Inflammatory macrophage (primary cell): ENCODE measurements around the gene MOBP.
"Not testable (repeated sequence)": the region's sequence is repeated elsewhere in the genome, so short reads cannot be mapped to it uniquely, and the experiment has no call there.

Source experiments
- DNase-seq, 2 donors: peaks; one replicate each; pipeline ENCODE4 v3.0.0-alpha.2; 2020 to 2022

Gene MOBP

GRCh38 chr3:39453134-39453533, 14.3 kb upstream of the MOBP start:
- DNase-seq = no peak

GRCh38 chr3:39453872-39454271, 13.6 kb upstream of the MOBP start:
- not testable (repeated sequence) for DNase-seq

GRCh38 chr3:39454591-39455217, 12.8 kb upstream of the MOBP start:
- DNase-seq = no peak

- no peak for DNase-seq
Observed at GRCh38 chr3:39456159-39456558, 11.3 kb upstream of the MOBP start.

- DNase-seq = no peak
Observed at GRCh38 chr3:39457361-39457760, 10.1 kb upstream of the MOBP start.

- DNase-seq = not testable (repeated sequence)
Observed at GRCh38 chr3:39458579-39458978, 8.9 kb upstream of the MOBP start.

GRCh38 chr3:39460677-39461076, 6.8 kb upstream of the MOBP start:
- no peak for DNase-seq

GRCh38 chr3:39463269-39463668, 4.2 kb upstream of the MOBP start:
- DNase-seq = no peak

GRCh38 chr3:39466988-39467387, 492 bp upstream of the MOBP start:
- no peak for DNase-seq

GRCh38 chr3:39468108-39468436, 592 bp downstream of the MOBP start:
- DNase-seq = no peak

- DNase-seq = no peak
Observed at GRCh38 chr3:39469258-39469657, 1.8 kb downstream of the MOBP start.

GRCh38 chr3:39469945-39470344, 2.5 kb downstream of the MOBP start:
- no peak for DNase-seq

- DNase-seq = no peak
Observed at GRCh38 chr3:39471652-39472051, 4.2 kb downstream of the MOBP start.

- DNase-seq = no peak
Observed at GRCh38 chr3:39473452-39474125, 6.1 kb downstream of the MOBP start.

- DNase-seq = no peak
Observed at GRCh38 chr3:39474126-39474515, 6.6 kb downstream of the MOBP start.

GRCh38 chr3:39476783-39477182, 9.3 kb downstream of the MOBP start:
- no peak for DNase-seq

GRCh38 chr3:39478226-39478625, 10.7 kb downstream of the MOBP start:
- no peak for DNase-seq

- no peak for DNase-seq
Observed at GRCh38 chr3:39479701-39480414, 12.4 kb downstream of the MOBP start.

- no peak for DNase-seq
Observed at GRCh38 chr3:39485547-39485946, 18.1 kb downstream of the MOBP start.

- no peak for DNase-seq
Observed at GRCh38 chr3:39491014-39491413, 23.5 kb downstream of the MOBP start.

GRCh38 chr3:39491733-39492350, 24.4 kb downstream of the MOBP start:
- DNase-seq = no peak

- DNase-seq = no peak
Observed at GRCh38 chr3:39494781-39495180, 27.3 kb downstream of the MOBP start.

- no peak for DNase-seq
Observed at GRCh38 chr3:39497753-39498152, 30.3 kb downstream of the MOBP start.
